HT1080 (cell line): ENCODE measurements around the gene ZNF836. TPM values are rescaled to one million over a fixed set of nuclear protein-coding genes. Genes with fewer than 3 reads are reported as not detected.

Source experiments
- DNase-seq: peaks from one replicate; pipeline ENCODE4 v3.0.0-alpha.2; 2015; ENCODE audit warnings: low read depth
- total RNA-seq: library from RNA; depleted of rRNA; stranded (reverse); fragments of >200 nt; shearing (Covaris generic); gene quantifications from 2 replicates; pipeline ENCODE4 v1.2.3, GENCODE V29; 2014

The ZNF836 gene
- total RNA-seq, 1 experiment from 2014 or later, result 1.0 TPM

DNA sequence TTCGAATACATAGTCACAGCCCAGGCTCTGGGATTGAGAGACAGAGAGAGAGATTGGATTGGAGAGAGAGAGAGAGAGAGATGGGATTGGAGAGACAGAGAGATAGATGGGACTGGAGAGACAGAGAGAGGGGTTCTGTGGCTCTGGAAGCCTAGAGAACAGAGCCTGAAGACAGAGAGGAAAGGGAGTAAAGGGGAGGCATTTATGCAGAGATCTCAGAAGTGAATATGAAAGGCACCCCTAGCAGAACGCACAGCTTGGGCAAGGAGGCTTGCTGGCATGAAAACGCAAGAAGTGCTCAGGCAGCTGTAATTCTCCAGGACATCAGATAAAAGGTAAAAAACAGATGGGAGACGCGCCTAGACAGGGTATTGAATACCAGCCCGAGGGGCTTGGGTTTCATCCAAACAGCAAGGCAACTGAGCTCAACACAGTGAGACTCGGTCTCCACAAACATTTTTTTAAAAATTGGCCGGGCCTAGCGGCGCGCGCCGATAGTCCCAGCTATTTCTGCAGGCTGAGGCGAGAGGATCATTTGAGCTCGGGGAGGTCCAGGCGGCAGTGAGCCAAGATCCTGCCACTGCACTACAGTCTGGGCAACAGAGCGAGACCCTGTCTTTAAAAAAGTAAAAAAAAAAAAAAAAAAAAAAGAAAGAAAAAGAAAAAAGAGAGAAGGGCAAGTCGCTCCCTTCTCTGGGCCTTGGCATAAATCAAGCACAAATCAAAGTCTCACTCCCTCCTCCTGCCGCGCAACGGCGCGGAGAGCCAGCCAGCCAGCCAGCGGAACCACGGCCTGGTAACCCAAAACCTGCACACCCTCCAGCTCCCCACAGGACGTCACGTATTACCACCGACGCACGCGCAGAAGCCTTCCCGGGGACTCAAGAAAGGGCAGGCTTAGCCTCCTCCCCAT lies 17.7 kb upstream of the ZNF836 start:
- peak; percentile 3 for DNase-seq

DNA sequence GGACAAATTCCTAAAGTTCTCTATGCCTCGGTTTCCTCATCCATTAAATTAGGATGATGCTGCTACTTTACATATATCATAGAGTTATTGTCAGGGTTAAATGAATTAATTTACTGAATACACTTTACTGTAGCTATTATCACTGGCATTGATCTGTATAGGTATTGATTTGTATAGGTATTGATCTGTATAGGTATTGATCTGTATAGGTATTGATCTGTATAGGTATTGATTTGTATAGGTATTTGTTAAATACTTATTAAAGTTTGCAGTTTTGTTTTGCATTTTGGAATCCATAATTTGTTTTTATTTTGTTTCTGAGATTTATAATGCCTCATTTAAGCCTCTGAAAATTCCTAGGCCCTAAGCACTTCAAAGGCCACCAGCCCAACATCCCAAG lies 16.0 kb upstream of the ZNF836 start:
- no peak for DNase-seq

DNA sequence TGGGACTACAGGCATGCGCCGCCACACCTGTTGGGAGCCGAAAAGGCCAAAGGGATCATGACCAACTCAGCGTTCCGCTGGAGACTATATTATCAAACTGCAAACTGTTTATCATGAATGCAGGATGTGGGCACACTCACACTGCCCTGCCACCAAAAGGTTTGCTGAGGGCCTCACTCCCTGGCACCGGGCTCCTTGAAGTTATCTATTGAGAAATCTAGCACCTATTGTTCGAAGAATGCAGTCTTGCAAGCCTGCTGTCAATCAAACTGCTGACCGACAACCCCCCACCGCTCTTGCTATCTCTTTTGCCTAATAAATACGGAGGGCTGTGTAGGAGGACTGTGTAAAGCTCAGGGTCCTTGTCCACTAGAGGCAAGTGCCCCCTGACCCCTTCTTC lies 5.2 kb upstream of the ZNF836 start:
- no peak for DNase-seq

DNA sequence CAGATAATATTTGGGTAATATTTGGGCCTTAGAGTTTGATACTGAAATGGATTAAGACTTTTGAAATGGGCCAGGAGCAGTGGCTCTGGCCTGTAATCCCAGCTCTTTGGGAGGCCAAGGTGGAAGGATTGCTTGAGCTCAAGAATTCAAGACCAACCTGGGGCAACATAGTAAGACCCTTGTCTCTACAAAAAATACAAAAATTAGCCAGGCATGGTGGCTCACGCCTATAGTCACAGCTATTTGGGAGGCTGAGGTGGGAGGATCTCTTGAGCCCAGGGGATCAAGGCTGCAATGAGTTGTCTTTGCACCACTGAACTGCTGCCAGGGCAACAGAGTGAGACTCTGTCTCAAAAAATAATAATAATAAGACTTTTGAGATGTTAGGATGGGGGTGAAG lies 926 bp upstream of the ZNF836 start:
- no peak for DNase-seq

DNA sequence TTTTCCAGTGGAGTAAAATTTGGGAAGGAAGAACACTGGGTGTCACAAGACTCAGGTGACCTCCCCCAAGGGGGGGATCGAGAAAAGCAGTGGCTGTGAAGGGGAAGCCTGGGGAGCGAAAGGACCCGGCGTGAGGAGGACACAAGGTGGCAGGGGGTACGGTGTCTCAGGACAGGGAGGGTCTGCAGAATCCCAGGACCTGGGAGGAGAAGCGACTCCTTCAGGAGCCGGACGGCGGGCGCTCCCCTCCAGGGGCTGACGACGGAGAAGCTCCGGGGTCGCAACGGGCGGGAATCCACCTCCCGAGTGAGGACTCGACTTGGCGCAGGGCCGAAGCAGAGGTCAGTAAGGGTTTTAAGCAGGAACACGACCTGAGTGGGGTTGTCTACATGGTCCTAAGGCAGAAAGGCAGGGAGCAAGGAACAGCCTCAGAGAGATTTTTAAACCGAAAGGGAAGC lies 529 bp downstream of the ZNF836 start:
- DNase-seq, result no peak

DNA sequence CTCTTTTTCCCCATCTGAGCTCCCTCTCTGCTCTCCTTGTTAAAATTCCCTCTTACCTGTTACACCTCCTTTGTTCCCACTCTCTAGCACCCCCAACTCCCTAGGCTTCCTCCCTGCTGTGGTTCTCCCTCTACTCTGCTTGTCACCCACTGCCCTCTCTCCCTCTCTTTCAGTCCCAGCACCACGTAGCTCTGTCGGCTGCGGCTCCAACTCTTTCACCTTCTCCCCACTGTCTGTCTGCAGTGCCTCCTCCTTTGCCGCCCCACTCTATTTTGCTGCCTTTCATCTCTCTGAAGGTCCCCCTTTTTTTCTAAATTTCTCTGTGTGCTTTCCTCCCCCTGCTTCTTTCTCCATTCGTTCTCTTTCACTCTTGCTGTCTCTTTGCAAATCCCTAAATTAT lies 1.1 kb downstream of the ZNF836 start:
- DNase-seq, result no peak

DNA sequence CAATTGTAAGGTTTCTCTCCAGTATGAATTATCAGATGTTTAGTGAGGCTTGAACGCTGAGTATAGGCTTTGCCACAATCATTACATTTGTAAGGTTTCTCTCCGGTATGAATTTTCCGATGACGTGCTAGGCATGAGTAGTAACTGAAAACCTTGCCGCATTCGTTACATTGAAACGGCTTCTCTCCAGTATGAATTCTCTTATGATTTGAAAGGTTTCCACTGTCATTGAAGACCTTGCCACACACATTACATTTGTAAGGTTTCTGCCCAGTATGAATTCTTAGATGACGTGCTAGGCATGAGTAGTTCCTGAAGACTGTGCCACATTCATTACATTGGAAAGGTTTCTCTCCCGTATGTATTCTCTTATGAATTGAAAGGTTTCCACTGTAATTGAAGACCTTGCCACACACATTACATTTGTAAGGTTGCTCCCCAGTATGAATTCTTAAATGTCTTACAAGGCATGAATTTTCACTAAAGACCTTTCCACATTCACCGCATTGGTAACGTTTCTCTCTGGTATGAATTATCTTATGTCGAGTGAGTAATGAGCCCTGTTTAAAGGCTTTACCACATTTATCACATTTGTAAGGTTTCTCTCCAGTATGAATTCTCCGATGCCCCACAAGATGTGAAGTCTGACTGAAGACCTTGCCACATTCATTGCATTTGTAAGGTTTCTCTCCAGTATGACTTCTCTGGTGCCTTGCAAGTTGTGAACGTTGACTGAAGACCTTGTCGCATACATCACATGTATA lies 15.6 kb downstream of the ZNF836 start:
- no peak for DNase-seq

DNA sequence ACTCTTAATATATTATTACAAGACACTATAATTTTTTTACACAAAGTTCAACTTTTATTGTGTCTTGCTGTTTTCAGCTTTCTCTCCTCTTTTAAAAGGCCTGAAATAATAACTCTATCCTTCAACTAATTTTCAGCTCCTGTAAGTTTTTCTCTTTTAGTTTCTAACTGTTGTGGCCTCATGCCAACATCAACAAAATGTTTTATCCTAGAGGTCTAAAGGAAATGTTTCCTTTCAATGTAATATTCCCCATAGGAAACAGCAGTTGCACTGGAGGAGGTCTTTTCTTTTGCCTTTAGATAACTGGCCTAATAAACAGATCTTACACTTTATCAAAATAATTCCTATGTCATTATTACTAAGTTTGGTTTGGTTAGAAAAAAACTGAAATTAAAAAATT lies 23.2 kb downstream of the ZNF836 start:
- no peak for DNase-seq

DNA sequence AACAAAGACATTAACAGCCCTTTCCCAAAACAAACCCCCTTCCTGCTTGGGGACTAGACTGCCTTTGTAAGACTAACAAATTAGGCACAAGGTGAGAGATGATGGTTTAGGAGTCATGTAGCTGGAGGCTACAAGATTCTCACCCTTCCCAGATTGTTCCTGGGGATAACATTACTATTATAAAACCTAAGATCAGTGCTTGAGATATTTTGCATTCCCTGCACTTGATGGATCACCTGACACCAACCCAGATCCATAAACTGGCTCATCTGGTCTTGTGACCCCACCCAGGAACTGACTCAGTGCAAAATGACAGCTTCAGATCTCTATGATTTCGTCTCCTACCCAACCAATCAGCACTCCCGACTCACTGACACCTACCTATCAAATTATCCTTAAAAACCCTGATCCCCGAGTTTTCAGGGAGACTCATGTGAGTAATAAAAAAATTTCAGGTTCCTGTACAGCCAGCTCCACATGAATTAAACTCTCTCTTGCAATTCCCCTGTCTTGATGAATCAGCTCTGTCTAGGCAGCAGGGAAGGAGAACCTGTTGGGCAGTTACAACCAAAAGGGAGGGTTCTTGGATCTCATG lies 29.3 kb downstream of the ZNF836 start:
- peak; percentile 15 for DNase-seq

DNA sequence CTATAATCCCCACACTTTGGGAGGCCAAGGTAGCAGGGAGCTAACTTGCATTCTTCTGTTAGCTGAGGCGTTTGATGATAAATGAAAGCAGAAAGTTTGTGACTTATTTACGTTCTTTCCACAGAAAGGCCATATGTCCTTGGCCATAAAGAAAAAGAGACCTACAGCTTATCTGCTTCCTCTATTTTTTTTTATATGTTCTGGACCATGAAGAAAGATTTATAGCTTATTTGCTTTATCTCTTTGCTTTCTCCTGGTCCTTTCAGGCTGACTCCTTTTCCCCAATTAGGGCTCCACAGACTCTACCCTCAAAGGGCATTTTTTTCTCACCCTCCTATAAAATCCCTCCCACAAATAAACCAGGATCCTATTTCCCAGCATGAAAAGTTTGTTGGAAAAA lies 30.2 kb downstream of the ZNF836 start:
- no peak for DNase-seq

DNA sequence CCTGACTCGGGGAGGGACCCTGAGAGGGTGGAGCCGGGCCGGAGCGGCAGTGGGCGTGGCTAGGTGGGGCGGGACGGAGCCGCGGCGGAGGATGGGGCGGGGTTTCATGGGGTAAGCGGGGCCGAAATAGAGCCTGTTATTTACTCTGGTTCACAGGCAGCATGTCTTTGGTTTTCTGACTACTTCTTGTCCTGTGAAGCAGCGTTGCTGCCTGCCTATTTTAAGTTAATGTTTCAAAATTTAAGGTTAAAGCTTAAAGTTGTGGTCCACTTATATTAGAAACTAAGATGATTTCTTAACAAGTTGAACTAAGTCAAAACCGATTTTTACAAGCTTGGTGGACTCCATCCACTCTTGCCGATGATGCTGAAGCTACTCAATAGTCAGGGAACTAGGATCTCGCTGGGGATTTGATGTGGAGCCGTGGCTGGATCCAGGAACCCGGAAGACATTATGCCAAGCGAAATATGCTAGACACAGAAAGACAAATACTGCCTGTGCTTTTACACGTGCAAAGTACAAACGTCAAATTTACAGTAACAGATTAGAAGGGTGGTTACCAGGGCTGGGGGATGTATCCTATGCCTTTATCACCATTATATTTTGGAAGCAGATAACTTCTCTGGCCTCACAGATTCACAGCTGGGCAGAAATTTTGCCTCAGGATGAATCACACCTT lies 31.2 kb downstream of the ZNF836 start:
- no peak for DNase-seq

DNA sequence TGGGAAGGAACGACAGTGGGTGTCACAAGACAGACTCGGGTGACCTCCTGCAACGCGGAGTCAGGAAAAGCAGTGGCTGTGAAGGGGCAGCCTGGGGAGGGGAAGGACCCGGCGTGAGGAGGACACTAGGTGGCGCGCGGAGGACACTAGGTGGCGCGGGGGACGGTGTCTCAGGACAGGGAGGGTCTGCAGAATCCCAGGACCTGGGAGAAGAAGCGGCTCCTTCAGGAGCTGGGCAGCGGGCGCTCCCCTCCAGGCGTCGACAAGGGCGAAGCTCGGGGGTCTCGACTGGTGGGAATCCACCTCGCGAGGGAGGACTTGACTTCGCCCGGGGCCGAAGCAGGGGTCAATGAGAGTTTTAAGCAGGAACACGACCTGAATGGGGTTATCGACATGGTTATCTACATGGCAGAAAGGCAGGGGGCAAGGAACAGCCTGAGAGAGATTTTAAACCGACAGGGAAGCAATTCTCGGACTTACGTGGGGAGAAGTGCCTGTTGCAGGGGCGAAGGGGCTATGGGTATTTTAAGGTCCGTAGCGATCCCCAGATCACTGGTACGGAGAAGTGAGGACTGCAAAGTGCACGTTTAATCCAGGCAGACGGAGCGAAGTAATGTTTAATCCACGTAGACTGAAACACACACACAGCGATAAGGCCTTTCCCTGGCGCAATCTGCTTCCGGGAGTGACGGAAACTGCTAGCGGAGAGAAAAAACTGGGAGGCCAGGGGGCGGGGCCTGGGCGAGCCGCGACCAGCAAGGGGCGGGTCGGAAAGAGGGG lies 32.0 kb downstream of the ZNF836 start, which contains the start of gene ZNF616:
Gene ZNF616 (minus strand): TSS at position 687 of the 780 bp plus-strand sequence. CDS start 9,426 bp downstream, outside the sequence.
- DNase-seq, result peak; percentile 84

DNA sequence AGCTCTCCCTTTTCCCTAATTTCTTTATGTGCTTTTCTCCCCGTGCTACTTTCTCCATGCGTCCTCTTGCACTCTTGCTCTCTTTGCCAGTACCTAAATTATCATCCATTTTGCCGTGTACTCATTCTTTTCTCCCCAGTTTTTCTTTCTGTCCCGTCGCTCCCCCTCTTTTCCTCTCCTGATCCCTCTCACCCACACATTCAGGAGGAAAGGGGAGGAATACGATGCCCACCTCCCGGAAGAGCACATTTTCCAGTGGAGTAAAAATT lies 32.5 kb downstream of the ZNF836 start:
- DNase-seq, result no peak

DNA sequence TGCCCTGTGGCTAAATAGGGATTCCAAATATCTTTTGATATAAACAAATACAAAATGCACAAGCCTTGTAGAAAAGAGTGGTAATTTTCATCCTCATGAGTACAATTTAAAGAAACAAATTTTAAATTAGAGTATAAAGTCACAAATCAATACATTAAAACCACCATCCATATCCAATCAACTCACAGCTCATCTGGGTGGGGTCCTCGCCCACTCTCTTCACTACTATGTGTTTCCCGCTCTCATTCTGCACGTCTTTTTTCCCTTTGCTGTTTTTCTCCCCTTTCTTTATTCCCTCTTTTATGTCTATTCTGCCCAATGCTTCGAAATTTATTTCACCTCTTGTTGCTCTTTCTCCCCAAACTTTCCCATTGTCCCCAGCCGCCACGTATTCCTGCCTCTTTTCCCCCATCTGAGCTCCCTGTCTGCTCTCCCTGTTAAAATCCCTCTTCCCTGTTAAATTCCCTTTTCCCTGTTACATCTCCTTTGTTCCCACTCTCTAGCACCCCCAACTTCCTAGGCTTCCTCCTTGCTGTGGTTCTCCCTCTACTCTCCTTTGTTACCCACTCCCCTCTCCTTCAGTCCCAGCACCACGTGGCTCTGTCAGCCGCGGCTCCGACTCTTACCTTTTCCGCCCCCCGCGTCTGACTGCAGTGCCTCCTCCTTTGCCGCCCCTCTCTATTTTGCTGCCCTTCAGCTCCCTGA lies 33.0 kb downstream of the ZNF836 start:
- DNase-seq, result peak; percentile 20

DNA sequence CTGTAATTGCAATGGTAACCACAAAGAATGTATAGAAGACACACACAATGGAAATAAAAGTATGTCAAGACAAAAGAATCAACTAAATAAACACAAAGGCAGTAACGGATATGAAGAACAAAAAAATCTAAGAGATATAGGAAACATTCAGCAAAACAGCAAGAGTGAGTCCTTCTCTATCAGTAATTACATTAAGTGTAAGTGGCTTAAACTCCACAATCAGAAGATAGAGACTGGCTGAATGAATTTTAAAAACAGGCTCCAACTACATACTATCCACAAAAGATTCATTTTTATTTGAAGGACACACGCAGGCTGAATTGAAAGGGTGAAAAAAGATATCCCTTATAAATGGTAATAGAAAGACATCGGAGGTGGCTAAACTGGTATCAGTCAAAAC lies 51.1 kb downstream of the ZNF836 start:
- DNase-seq, result no peak

DNA sequence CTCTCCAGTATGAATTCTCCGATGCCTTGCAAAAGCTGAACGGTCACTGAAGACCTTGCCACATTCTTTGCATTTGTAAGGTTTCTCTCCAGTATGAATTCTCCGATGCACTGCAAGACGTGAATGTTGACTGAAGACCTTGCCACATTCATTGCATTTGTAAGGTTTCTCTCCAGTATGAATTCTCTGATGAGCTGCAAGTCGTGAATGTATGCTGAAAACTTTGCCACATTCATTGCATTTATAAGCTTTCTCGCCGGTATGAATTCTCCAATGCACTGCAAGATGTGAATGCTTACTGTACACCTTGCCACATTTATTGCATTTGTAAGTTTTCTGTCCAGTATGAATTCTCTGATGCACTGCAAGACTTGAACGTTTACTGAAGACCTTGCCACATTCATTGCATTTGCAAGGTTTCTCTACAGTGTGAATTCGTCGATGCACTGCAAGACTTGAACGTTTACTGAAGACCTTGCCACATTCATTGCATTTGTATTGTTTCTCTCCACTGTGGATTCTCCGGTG lies 55.8 kb downstream of the ZNF836 start:
- DNase-seq, result no peak

DNA sequence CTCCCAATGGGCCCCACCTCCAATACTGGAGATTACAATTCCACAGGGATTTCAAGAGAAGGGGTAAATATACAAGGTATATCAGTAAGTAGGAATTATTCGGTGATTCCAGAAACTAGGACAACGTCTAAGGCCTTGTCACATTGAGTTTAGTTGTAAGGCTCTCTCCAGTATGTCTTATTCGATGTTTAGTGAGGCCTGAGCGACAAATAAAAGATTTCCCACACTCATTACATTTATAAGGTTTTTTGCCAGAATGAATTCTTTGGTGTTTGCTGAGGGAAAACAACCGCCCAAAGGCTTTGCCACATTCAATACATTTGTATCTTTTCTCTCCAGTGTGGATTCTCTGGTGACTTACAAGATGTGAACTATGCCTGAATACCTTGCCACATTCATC lies 56.7 kb downstream of the ZNF836 start:
- DNase-seq, result no peak

DNA sequence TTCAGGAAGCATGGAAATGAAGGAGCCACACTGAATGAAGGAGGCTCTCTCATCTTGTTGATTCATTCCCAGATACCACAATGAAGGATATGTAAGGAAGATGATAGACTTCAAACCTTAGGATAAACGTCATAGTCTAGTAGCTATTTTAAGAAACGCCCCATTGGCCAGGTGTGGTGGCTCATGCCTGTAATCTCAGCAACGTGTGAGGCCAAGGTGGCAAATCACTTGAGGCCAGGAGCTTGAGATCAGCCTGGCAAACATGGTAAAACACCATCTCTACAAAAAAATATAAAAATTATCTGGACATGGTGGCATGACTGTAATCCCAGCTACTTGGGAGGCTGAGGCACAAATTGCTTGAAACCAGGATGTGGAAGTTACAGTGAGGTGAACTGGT lies 58.8 kb downstream of the ZNF836 start:
- no peak for DNase-seq

DNA sequence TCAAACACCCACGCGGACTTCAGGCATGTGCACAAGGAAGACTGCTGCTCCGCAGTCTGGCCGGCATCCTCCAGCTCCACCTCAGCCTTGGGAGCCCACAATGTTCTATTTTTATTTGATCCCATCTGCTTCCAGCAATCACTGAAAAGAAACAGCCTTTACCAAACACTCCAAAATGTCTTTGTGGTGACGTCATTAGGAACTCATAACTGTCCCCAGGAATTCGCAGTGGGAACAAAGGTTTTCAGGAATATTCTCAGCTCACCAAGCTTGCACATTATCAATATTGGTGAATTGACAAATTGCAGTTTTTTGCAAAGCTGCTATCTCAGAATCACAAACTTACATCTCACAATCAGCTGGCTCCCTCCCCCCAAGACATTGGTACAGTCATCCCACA lies 60.6 kb downstream of the ZNF836 start:
- DNase-seq, result no peak
